OCI-LY1 (cell line): ENCODE results near the gene PPP1R9A.

ENCODE experiments used
- CTCF ChIP-seq: fragments of 200-600 bp; sonication (generic), shearing (Covaris generic); IDR thresholded peaks from 2 replicates; pipeline ENCODE4 v1.5.1; 2017; ENCODE audit warnings: mild to moderate bottlenecking, antibody characterized with exemption, low read length, moderate library complexity, mixed read lengths
- EZH2 ChIP-seq: fragments of 200-600 bp; sonication (generic), shearing (Covaris generic); IDR thresholded peaks from 2 replicates; pipeline ENCODE4 v1.8.0; 2017; ENCODE audit warnings: borderline replicate concordance, mixed run types, mild to moderate bottlenecking, antibody characterized with exemption, low read length, moderate library complexity, mixed read lengths

- no peak for TF ChIP-seq CTCF
- no peak for TF ChIP-seq EZH2
Observed at GRCh38 chr7:95263785-95264362, 356.5 kb downstream of the PPP1R9A start.
